Esophagus muscularis mucosa (tissue), 4 donors: ENCODE data around the gene EXOSC10. TPM values are rescaled to one million over a fixed set of nuclear protein-coding genes. Genes with fewer than 3 reads are reported as not detected.
"Not testable (repeated sequence)": the region's sequence is repeated elsewhere in the genome, so short reads cannot be mapped to it uniquely, and the experiment has no call there.

Experiments
- DNase-seq: peaks from one replicate; pipeline ENCODE4 v3.0.0-alpha.2; 2017; ENCODE audit errors: extremely low spot score
- H3K27ac ChIP-seq, 4 donors: fragments of 200-600 bp; sonication (generic); replicated peaks in 1 of 4; 1 replicate in 3 of 4; 2 replicates in 1 of 4; pipeline ENCODE4 v1.5.1; 2016 to 2019; ENCODE audit warnings: mild to moderate bottlenecking in 1 of 4
- H3K27me3 ChIP-seq, 4 donors: fragments of 200-600 bp; sonication (generic); one replicate each; pipeline versions ENCODE4 v1.5.1 to v1.6.0; 2016 to 2019
- H3K36me3 ChIP-seq, 4 donors: fragments of 200-600 bp; sonication (generic); one replicate each; pipeline ENCODE4 v1.5.1; 2016 to 2019
- H3K4me1 ChIP-seq, 4 donors: fragments of 200-600 bp; sonication (generic); one replicate each; pipeline ENCODE4 v1.5.1; 2016 to 2019
- H3K4me3 ChIP-seq, 4 donors: fragments of 200-600 bp; sonication (generic); 1 replicate in 2 of 4; 2 replicates in 2 of 4; pipeline ENCODE4 v1.5.1; 2016 to 2019; ENCODE audit warnings: mild to moderate bottlenecking in 4 of 4, moderate library complexity in 1 of 4
- H3K9me3 ChIP-seq, 4 donors: fragments of 200-600 bp; sonication (generic); 1 replicate in 3 of 4; 2 replicates in 1 of 4; pipeline ENCODE4 v1.5.1; 2016 to 2019
- CTCF ChIP-seq, 3 experiments: fragments of 200-600 bp in 2 of 3; fragments of 450-650 bp in 1 of 3; sonication (generic) in 2 of 3; IDR thresholded peaks; one replicate each; pipeline ENCODE4 v1.5.1; 2017 to 2019; ENCODE audit warnings: antibody characterized with exemption in 3 of 3, mild to moderate bottlenecking in 2 of 3, moderate library complexity in 1 of 3
- EP300 ChIP-seq: sonication (generic); formaldehyde crosslinking; IDR thresholded peaks from one replicate; pipeline ENCODE4 v1.6.1; 2017; ENCODE audit warnings: antibody characterized with exemption
- POLR2A ChIP-seq: fragments of 450-650 bp; IDR thresholded peaks from one replicate; pipeline ENCODE4 v1.6.1; 2017; ENCODE audit warnings: antibody characterized with exemption, moderate library complexity, mild to moderate bottlenecking, low read depth
- POLR2AphosphoS5 ChIP-seq, 2 donors: sonication (generic); formaldehyde crosslinking; IDR thresholded peaks; one replicate each; pipeline ENCODE4 v1.6.1; 2017; ENCODE audit warnings: antibody characterized with exemption in 2 of 2
- WGBS: methylation state at CpG from one replicate; pipeline ENCODE4 v1.1.5; 2018; 5-methylcytosine and 5-hydroxymethylcytosine counted together
- intact Hi-C: fragments of 100-400 bp; cut with DNase I; formaldehyde crosslinking; loops from one replicate; pipeline ENCODE4 v1.15.1; 2023
- total RNA-seq, 4 donors: library from RNA; depleted of rRNA; stranded (reverse); fragments of >200 nt; gene quantifications; one replicate each; pipeline versions ENCODE4 v1.1.0 to v1.2.1, GENCODE V29; 2016

Gene EXOSC10
- total RNA-seq, 4 donors from 2014 or later = 33.2 to 49.4 (median 36.3) TPM

GRCh38 chr1:11105586-11105985 is 5.9 kb upstream of the EXOSC10 start:
- peaks cover 0 to under 1% (median 0%) of the 10 kb centered on the region in 4 donors for H3K4me1 ChIP-seq
- DNase-seq = no peak
- no peaks in the 10 kb centered on the region for H3K27me3 ChIP-seq
- no peaks in the 10 kb centered on the region for H3K9me3 ChIP-seq
- TF ChIP-seq POLR2A (no peak), EP300 (no peak), CTCF (IDR thresholded peaks at IDR 0.05) (no peak), POLR2AphosphoS5 (IDR thresholded peaks at IDR 0.05) (no peak)
- no peak overlapping the region for H3K4me3 ChIP-seq
- 95% methylated on average over 9 of the region's 10 CpGs for WGBS
- no peak overlapping the region for H3K27ac ChIP-seq
- intact Hi-C loops = no loop called here
- peaks cover 38 to 52% (median 44%) of the 10 kb centered on the region in 4 donors for H3K36me3 ChIP-seq

DNA sequence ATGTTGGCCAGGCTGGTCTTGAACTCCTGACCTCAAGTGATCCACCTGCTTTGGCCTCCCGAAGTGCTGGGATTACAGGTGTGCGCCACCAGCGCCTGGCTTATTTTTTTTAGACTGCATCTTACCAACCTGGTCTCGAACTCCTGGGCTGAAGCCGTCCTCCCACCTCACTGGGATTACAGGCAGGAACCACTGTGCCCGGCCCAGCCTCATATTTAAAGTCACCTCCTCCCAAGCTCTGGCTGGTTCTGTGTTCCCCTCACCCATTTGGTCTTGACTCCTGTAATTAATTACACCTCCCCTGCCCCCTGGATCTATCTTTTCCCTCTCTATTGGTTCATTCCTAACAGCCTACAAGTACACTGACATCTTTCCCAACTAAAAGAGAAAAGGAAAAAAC is 1.7 kb upstream of the EXOSC10 start:
- H3K27ac ChIP-seq = no peak overlapping the region
- no peaks in the 10 kb centered on the region for H3K9me3 ChIP-seq
- H3K4me1 ChIP-seq = peaks cover 15 to 24% (median 21%) of the 10 kb centered on the region in 4 donors
- no peaks in the 10 kb centered on the region for H3K27me3 ChIP-seq
- no peak overlapping the region for H3K4me3 ChIP-seq
- DNase-seq = no peak
- peaks cover 9 to 23% (median 21%) of the 10 kb centered on the region in 4 donors for H3K36me3 ChIP-seq
- intact Hi-C loops = no loop called here
- WGBS = 86% methylated on average over 6 of the region's 6 CpGs
- TF ChIP-seq POLR2A (no peak), EP300 (no peak), POLR2AphosphoS5 (IDR thresholded peaks at IDR 0.05) (no peak), CTCF (IDR thresholded peaks at IDR 0.05) (no peak)

- peaks cover 15 to 24% (median 21%) of the 10 kb centered on the region in 4 donors for H3K4me1 ChIP-seq
- H3K27me3 ChIP-seq, intact Hi-C loops, H3K4me3 ChIP-seq, H3K27ac ChIP-seq, DNase-seq, H3K9me3 ChIP-seq: not testable (repeated sequence)
- H3K36me3 ChIP-seq = peaks cover 4 to 23% (median 21%) of the 10 kb centered on the region in 4 donors
- WGBS = 97% methylated on average over 17 of the region's 17 CpGs
These were observed 1.1 kb upstream of the EXOSC10 start for GRCh38 chr1:11100806-11101205.

DNA sequence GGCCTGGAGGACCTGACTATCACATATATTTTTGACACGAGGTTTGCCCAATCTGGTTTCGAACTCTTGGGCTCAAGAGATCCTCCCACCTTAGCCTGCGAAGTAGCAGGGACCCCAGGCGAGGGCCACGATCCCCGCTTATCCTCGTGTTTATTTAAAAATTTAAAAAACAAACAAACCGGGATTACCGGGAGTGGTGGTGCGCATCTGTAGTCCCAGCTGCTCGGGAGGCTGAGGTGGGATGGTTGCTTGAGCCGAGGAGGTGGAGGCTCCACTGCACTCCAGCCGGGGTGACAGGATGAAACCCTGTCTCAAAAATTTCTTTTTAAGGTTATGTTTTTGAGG is 452 bp upstream of the EXOSC10 start:
- Histone ChIP-seq H3K4me3 (peak overlapping the region; percentile 83 to 100 (median 98)), H3K9me3 (no peaks in the 10 kb centered on the region), H3K4me1 (peaks cover 15 to 24% (median 21%) of the 10 kb centered on the region in 4 donors), H3K36me3 (peaks cover 7 to 28% (median 25%) of the 10 kb centered on the region in 4 donors), H3K27me3 (no peaks in the 10 kb centered on the region), H3K27ac (peak overlapping the region; percentile 81 to 89 (median 86))
- no peak for DNase-seq
- intact Hi-C loops = no loop called here
- 55% methylated on average over 13 of the region's 13 CpGs for WGBS
- TF ChIP-seq CTCF (IDR thresholded peaks at IDR 0.05) = no peak
- no peak for TF ChIP-seq POLR2A
- peak in 1 of 2 donors; percentile 3 for TF ChIP-seq POLR2AphosphoS5 (IDR thresholded peaks at IDR 0.05)

DNA sequence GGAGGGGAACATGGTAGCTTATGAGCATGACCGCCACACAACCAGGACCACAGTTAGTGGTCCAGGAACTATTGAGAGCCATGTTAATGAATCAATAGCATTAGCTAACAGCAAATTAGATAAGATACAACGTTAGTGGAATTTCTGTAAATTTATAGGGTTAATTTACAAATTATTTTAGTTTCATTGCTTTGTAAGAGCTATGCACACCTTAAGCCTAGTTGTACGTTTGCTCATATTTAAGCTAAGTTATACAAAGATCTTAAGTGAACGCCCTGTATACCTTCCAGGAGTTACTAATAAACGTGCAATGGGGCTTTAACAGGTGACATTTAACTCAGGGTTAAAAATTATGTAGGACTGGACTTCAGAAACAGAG is 749 bp downstream of the EXOSC10 start:
- Histone ChIP-seq H3K27ac (peak overlapping the region; percentile 81 to 89 (median 86)), H3K27me3 (no peaks in the 10 kb centered on the region), H3K9me3 (no peaks in the 10 kb centered on the region), H3K4me3 (peak overlapping the region; percentile 83 to 100 (median 98)), H3K36me3 (peaks cover 17 to 40% (median 37%) of the 10 kb centered on the region in 4 donors), H3K4me1 (peaks cover 15 to 24% (median 21%) of the 10 kb centered on the region in 4 donors)
- WGBS = 18% methylated on average over 5 of the region's 5 CpGs
- no peak for TF ChIP-seq CTCF (IDR thresholded peaks at IDR 0.05)
- intact Hi-C loops = no loop called here
- no peak for DNase-seq

GRCh38 chr1:11083784-11084183 is 15.9 kb downstream of the EXOSC10 start:
- H3K27me3 ChIP-seq, H3K27ac ChIP-seq, H3K9me3 ChIP-seq, intact Hi-C loops, H3K4me1 ChIP-seq, H3K4me3 ChIP-seq, DNase-seq: not testable (repeated sequence)
- peaks cover 48 to 76% (median 67%) of the 10 kb centered on the region in 4 donors for H3K36me3 ChIP-seq
- WGBS = 100% methylated on average over 3 of the region's 3 CpGs
